ENCODE results near the gene ESRP2. TPM values are rescaled to one million over a fixed set of nuclear protein-coding genes. Genes with fewer than 3 reads are reported as not detected.

The ESRP2 gene
- total and polyA plus RNA-seq, 12 donors: 0.07 to 1.0 (median 0.44) TPM

GRCh38 chr16:68237243-68238028 is 1.5 kb upstream of the ESRP2 start:
- DNase-seq: peak; percentile 97 to 98
- Histone ChIP-seq H3K4me1 (peaks cover 9 to 47% (median 30%) of the 10 kb centered on the region in 9 donors), H3K27ac (peak overlapping the region; percentile 49 to 94 (median 88)), H3K27me3 (peaks cover 0 to 16% (median 0%) of the 10 kb centered on the region in 7 donors), H3K4me3 (peak overlapping the region; percentile 20 to 67 (median 60)), H3K36me3 (no peaks in the 10 kb centered on the region), H3K9me3 (no peaks in the 10 kb centered on the region)
- peak; percentile 90 to 96 (median 94) for ATAC-seq
- intact Hi-C loops (cut with DNase I): loop anchor here in 3 of 10 donors (10.0 kb wide), 2 partner anchors 153 to 243 kb away; partner anchors contain the start of genes DPEP2 (in 2 of the 3) and NFATC3 (in 1 of the 3)
- WGBS, 2 donors: 1% methylated on average over 72 of the region's 72 CpGs
- peak in 2 of 9 donors; percentile 2 to 6 for TF ChIP-seq CTCF (IDR thresholded peaks at IDR 0.05)

GRCh38 chr16:68236826-68237242 is 907 bp upstream of the ESRP2 start:
- peaks cover 9 to 47% (median 30%) of the 10 kb centered on the region in 9 donors for H3K4me1 ChIP-seq
- H3K36me3 ChIP-seq: no peaks in the 10 kb centered on the region
- intact Hi-C loops (cut with DNase I): loop anchor here in 3 of 10 donors (10.0 kb wide), 2 partner anchors 152 to 242 kb away; partner anchors contain the start of genes DPEP2 (in 2 of the 3) and NFATC3 (in 1 of the 3)
- DNase-seq (no peak), ATAC-seq (peak in 4 of 8 donors; percentile 0 to 9 (median 2))
- peaks cover 0 to 16% (median 0%) of the 10 kb centered on the region in 7 donors for H3K27me3 ChIP-seq
- H3K4me3 ChIP-seq: peak overlapping the region; percentile 20 to 67 (median 60)
- 31 to 39% methylated on average over 21 of the region's 21 CpGs for WGBS, 2 donors
- no peaks in the 10 kb centered on the region for H3K9me3 ChIP-seq
- peak overlapping the region; percentile 17 to 94 (median 88) for H3K27ac ChIP-seq
- no peak for TF ChIP-seq CTCF (IDR thresholded peaks at IDR 0.05)

GRCh38 chr16:68236137-68236825 is 354 bp upstream of the ESRP2 start:
- intact Hi-C loops (cut with DNase I): loop anchor here in 3 of 10 donors (10.0 kb wide), 2 partner anchors 151 to 241 kb away; partner anchors contain the start of genes DPEP2 (in 2 of the 3) and NFATC3 (in 1 of the 3)
- Histone ChIP-seq H3K36me3 (peaks cover 0 to 5% (median 0%) of the 10 kb centered on the region in 9 donors), H3K4me3 (peak overlapping the region in 8 of 10 donors; percentile 27 to 67 (median 60)), H3K4me1 (peaks cover 9 to 47% (median 30%) of the 10 kb centered on the region in 9 donors), H3K27me3 (peaks cover 0 to 16% (median 0%) of the 10 kb centered on the region in 7 donors), H3K27ac (peak overlapping the region in 8 of 10 donors; percentile 84 to 94 (median 88)), H3K9me3 (no peaks in the 10 kb centered on the region)
- 24 to 26% methylated on average over 42 to 45 of the region's 45 CpGs for WGBS, 2 donors
- DNase-seq (no peak), ATAC-seq (peak in 3 of 8 donors; percentile 0 to 1 (median 0))
- TF ChIP-seq CTCF (IDR thresholded peaks at IDR 0.05): no peak

Data from heart right ventricle (tissue), 16 donors.